ENCODE results near the gene ZCCHC3. TPM values are rescaled to one million over a fixed set of nuclear protein-coding genes. Genes with fewer than 3 reads are reported as not detected.

The ZCCHC3 gene
- total RNA-seq, 1 donor from 2014 or later: 23.7 TPM

DNA sequence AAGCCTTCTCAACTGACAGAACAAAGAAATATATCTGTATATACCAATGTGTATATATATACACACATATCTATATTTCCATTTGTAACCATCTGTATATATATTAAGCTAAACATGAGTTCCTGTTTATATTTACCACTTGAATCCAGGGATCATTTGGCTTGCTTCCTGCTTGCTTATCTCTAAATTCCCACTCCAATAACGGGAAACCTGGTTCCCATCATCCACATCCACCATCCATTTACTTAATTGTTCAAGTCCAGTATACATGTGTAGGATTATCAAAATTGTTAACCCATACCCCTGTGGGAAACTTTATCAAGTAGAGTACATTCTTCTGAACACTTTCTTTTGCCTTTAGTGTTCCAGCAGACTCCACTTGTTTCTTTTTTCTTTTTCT is 15.5 kb downstream of the ZCCHC3 start:
- intact Hi-C loops (cut with micrococcal nuclease): no loop called here
- Mint-ChIP-seq H3K27ac (no peak overlapping the region), H3K4me1 (peaks cover 10% of the 10 kb centered on the region), H3K27me3 (no peaks in the 10 kb centered on the region), H3K36me3 (ENCODE audit: low read depth) (no peaks in the 10 kb centered on the region), H3K9me3 (no peaks in the 10 kb centered on the region), H3K4me3 (no peak overlapping the region)
- DNase-seq: no peak

DNA sequence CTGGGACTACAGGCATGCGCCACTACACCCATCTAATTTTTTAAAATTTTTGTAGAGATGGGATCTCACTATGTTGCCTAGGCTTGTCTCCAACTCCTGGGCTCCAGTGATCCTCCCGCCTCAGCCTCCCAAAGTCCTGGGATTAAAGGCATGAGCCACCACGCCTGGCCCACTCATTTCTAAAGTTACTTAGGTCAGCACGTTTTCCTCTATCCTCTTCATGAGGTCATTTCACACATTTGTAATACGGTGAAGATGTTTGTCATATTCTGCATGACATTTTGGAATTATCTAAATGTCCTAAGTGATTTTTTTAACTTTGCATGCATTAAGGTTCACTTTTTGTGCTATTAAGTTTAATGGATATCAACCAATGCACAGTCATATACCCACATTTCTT is 16.0 kb downstream of the ZCCHC3 start:
- no peak overlapping the region for H3K4me3 Mint-ChIP-seq
- no peaks in the 10 kb centered on the region for H3K36me3 Mint-ChIP-seq (ENCODE audit: low read depth)
- H3K27me3 Mint-ChIP-seq: no peaks in the 10 kb centered on the region
- H3K27ac Mint-ChIP-seq: no peak overlapping the region
- intact Hi-C loops (cut with micrococcal nuclease): no loop called here
- peaks cover 10% of the 10 kb centered on the region for H3K4me1 Mint-ChIP-seq
- no peaks in the 10 kb centered on the region for H3K9me3 Mint-ChIP-seq
- no peak for DNase-seq

DNA sequence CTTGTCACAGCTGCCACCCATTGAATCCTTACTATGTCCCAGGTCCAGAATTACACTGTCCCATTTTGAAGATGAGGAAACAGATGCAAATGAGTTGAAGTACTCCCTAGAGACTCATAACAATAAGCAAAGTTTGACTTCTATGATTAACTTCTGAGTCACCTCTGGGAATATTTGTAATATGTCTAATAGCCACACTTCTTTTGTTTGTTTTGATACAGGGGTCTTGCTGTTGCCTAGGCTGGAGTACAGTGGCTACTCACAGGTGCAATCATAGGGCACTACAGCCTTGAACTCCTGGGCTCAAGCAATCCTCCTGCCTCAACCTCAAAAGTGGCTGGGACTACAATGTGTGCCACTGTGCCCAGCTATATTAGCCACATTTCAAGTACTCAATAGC is 16.6 kb downstream of the ZCCHC3 start:
- no peak for DNase-seq
- no peaks in the 10 kb centered on the region for H3K36me3 Mint-ChIP-seq (ENCODE audit: low read depth)
- H3K9me3 Mint-ChIP-seq: no peaks in the 10 kb centered on the region
- no peak overlapping the region for H3K27ac Mint-ChIP-seq
- H3K27me3 Mint-ChIP-seq: no peaks in the 10 kb centered on the region
- H3K4me3 Mint-ChIP-seq: no peak overlapping the region
- H3K4me1 Mint-ChIP-seq: peaks cover 10% of the 10 kb centered on the region
- intact Hi-C loops (cut with micrococcal nuclease): no loop called here

DNA sequence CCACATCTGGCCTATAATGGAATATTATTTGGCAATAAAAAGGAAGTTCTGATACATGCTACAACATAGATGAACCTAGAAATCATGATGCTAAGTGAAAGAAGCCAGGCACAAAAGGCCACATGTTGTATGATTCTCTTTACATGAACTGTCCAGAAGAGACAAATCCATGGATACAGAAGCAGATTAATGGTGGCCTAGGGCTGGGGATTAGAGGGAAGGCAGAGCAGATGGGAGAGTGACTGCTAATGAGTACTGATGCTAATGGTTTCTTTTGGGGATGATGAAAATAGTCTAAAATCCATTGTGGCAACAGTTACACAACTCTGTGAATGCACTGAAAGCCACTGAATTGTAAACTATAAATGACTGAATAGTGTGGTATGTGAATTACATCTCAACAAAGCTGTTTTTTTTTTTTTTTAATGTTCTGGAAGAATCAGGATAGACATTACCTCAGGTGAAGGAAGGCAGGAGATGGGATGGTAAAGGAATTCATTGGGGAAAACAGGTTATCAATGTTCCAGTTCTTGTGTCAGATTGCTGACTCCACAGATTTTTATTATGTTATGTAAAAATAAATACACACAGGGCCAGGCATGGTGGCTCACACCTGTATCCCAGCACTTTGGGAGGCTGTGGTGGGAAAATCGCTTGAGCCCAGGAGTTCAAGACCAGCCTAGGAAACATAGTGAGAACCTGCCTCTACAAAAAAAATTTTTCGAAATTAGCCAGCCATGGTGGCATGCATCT is 19.1 kb downstream of the ZCCHC3 start:
- H3K27me3 Mint-ChIP-seq: peaks cover 4% of the 10 kb centered on the region
- DNase-seq: no peak
- H3K9me3 Mint-ChIP-seq: no peaks in the 10 kb centered on the region
- no peak overlapping the region for H3K27ac Mint-ChIP-seq
- H3K4me1 Mint-ChIP-seq: no peaks in the 10 kb centered on the region
- no peak overlapping the region for H3K4me3 Mint-ChIP-seq
- intact Hi-C loops (cut with micrococcal nuclease): no loop called here
- H3K36me3 Mint-ChIP-seq (ENCODE audit: low read depth): no peaks in the 10 kb centered on the region

DNA sequence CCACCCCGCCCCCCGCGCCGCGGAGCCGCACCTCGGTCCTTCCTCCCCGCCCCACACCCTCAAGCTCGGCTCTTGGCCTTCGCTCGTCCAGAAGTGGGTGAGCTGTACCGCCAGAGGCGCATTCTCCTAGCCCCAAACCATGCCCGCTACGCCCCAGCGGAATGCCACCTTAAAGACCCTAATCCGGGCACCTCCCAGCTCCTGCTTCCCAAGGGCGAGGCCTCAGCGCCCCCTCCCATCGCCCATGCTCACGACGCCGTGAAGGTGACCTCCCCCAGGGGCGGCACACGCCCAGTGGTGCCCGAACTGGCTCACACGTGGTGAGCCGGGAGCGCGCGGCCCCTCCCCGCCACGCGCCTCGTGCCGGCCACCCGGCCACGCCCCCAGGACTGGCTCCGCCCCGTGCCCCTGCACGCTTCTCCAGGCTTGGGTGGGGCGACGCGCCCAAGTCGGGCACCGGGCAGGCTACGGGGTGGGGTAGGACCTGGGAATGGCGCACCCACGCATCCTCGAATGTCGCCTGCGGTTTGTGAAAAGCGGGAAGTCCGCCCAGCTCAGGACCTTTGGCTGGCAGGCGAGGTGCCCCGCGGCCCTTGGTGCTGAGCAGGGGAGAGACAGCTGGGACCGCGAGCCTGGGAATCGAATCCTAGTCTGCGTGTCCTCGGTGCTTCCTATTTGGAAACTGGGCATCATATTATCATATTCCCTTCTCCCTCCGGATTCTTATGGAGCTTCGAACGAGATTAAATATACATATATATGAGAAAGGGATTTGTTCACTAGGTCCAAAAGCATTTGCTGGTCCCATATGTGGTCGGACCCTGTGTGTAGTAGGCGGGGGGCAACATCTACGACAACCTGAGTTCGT is 27.0 kb downstream of the ZCCHC3 start:
- H3K27ac Mint-ChIP-seq: peak overlapping the region; percentile 92
- intact Hi-C loops (cut with micrococcal nuclease): loop anchor here (1.0 to 2.0 kb wide), 7 partner anchors 14 to 87 kb away; partner anchors contain the start of genes C20orf96, TRIB3 and ZCCHC3
- H3K4me1 Mint-ChIP-seq: peaks cover 16% of the 10 kb centered on the region
- peak; percentile 98 for DNase-seq
- H3K9me3 Mint-ChIP-seq: no peaks in the 10 kb centered on the region
- H3K27me3 Mint-ChIP-seq: peaks cover 6% of the 10 kb centered on the region
- H3K4me3 Mint-ChIP-seq: peak overlapping the region; percentile 91
- H3K36me3 Mint-ChIP-seq (ENCODE audit: low read depth): peaks cover 2% of the 10 kb centered on the region

DNA sequence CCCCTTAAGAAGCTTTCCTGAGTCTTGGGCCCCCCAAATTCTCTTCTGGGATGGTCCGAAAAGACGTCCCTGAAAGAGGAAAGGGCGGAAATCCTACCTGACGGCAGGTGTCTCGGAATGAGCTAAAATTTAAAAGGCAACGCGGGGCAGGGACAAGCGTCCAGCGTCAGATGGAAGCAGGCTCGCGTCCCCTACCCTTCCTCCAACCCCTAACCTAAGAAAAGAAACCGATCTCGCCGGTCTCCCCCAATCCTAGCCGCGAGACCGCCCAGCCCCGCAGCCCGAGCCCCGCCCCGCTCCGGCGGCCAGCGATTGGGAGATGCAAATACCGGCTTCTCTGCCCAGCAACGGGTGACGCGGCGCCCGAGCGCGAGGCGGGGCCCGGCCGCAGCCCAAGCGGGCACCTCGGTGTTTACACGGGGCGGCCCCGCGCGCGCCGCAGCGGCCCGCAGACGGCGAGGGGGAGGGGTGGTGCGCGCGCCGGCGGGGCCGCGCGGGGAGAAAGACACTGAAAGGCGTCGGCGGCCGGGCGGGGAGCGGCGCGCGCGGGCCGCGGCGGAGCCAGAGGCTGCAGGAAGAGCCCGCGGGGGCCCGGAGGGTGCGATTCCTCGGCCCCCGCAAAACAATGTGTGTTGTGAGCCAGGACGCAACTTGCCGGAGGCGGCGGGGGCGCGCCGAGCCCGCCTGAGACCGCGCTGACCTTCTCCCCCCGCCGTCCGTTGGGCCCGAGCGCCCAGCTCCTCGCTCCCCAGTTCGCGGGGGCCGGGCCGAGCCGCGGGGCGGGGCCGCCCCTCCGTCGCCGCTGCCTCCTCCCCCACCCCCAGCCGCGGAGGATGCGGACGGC is 27.9 kb downstream of the ZCCHC3 start, which contains the start of gene SOX12:
Gene SOX12, plus strand, starts transcription at position 508 of the 844 bp plus-strand sequence. CDS start 373 bp downstream, outside the sequence.
- peaks cover 6% of the 10 kb centered on the region for H3K27me3 Mint-ChIP-seq
- H3K4me3 Mint-ChIP-seq: peak within 1 kb of the TSS; percentile 91
- H3K4me1 Mint-ChIP-seq: peaks cover 20% of the 10 kb centered on the region
- peaks cover 2% of the 10 kb centered on the region for H3K36me3 Mint-ChIP-seq (ENCODE audit: low read depth)
- H3K27ac Mint-ChIP-seq: peak within 1 kb of the TSS; percentile 92
- H3K9me3 Mint-ChIP-seq: no peaks in the 10 kb centered on the region
- intact Hi-C loops (cut with micrococcal nuclease): loop anchor here (1.0 to 2.0 kb wide), 5 partner anchors 14 to 88 kb away; partner anchors contain the start of genes TRIB3 and ZCCHC3
- DNase-seq: peak; percentile 100

DNA sequence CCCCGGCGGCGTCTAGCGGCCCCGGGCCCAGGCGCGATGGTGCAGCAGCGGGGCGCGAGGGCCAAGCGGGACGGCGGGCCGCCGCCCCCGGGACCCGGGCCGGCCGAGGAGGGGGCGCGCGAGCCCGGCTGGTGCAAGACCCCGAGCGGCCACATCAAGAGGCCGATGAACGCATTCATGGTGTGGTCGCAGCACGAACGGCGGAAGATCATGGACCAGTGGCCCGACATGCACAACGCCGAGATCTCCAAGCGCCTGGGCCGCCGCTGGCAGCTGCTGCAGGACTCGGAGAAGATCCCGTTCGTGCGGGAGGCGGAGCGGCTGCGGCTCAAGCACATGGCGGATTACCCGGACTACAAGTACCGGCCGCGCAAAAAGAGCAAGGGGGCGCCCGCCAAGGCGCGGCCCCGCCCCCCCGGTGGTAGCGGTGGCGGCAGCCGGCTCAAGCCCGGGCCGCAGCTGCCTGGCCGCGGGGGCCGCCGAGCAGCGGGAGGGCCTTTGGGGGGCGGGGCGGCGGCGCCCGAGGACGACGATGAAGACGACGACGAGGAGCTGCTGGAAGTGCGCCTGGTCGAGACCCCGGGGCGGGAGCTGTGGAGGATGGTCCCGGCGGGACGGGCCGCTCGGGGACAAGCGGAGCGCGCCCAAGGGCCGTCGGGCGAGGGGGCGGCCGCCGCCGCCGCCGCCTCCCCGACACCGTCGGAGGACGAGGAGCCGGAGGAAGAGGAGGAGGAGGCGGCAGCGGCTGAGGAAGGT is 28.7 kb downstream of the ZCCHC3 start:
- intact Hi-C loops (cut with micrococcal nuclease): loop anchor here (1.0 to 2.0 kb wide), 5 partner anchors 15 to 89 kb away; partner anchors contain the start of genes TRIB3 and ZCCHC3
- H3K27ac Mint-ChIP-seq: peak overlapping the region; percentile 81
- no peaks in the 10 kb centered on the region for H3K9me3 Mint-ChIP-seq
- DNase-seq: peak; percentile 85
- H3K27me3 Mint-ChIP-seq: peaks cover 6% of the 10 kb centered on the region
- H3K4me3 Mint-ChIP-seq: peak overlapping the region; percentile 82
- peaks cover 23% of the 10 kb centered on the region for H3K4me1 Mint-ChIP-seq
- H3K36me3 Mint-ChIP-seq (ENCODE audit: low read depth): peaks cover 2% of the 10 kb centered on the region

DNA sequence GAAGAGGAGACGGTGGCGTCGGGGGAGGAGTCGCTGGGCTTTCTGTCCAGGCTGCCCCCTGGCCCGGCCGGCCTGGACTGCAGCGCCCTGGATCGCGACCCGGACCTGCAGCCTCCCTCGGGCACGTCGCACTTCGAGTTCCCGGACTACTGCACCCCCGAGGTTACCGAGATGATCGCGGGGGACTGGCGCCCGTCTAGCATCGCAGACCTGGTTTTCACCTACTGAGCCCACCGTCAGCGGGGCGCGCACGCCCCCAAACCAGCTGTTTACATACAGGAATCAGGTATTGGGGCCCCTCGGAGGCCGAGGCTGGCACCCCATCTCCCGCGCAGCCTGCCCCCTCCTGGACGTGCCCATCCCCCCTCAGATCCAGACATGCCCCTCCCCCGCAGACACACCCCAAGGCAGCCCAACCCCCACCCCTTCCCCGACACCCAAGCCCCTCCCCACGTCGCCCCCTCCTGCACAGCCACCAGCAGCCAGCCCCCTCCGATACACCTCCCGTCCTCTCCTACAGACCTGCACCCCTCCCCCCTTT is 29.3 kb downstream of the ZCCHC3 start:
- intact Hi-C loops (cut with micrococcal nuclease): no loop called here
- peak overlapping the region; percentile 71 for H3K27ac Mint-ChIP-seq

DNA sequence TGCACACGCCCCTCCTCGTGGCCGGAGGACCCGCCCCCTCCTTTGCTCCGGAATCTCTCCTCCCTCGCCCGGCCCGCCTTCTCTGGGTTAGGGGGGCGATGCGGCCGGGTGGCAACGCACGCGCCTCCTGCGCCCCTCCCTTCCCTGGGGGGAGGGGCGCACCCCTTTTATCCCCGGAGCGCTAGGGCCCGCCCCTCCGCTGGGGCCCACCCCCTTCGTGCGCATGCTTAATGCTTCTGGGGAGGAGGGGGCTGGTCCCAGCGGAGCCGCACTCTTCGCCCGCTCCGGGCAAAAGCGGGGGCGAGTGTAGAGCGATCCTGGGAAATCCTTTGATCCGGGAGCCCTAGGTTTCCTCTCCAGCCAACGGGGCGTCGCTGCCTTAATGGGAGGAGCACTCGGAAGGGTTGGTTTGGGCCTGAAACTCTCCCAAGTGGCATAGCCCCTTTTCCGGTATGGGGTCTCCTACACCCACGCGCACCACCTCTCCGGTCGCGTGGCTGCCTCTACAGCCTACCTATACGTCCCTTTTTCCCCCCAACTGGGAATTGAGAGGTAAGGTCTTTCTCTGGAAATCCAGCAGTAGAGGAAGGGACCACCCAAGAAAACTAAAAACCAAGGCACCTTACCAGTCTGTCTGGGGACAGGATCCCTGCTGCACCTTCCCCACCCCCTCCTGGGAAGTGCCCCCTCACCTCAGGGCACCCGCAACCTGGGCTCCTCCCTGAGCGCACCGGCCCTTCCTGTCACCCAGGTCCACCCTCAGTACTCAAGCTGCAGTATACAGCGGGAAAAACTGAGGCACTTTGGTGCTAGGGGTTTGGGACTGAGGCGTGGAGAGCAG is 30.0 kb downstream of the ZCCHC3 start:
- peak; percentile 94 for DNase-seq
- peaks cover 2% of the 10 kb centered on the region for H3K36me3 Mint-ChIP-seq (ENCODE audit: low read depth)
- intact Hi-C loops (cut with micrococcal nuclease): no loop called here
- peaks cover 3% of the 10 kb centered on the region for H3K27me3 Mint-ChIP-seq
- H3K27ac Mint-ChIP-seq: peak overlapping the region; percentile 71
- peaks cover 23% of the 10 kb centered on the region for H3K4me1 Mint-ChIP-seq
- peak overlapping the region; percentile 82 for H3K4me3 Mint-ChIP-seq
- no peaks in the 10 kb centered on the region for H3K9me3 Mint-ChIP-seq

More for the DNA sequence above, 29.3 kb downstream of the ZCCHC3 start:
- Mint-ChIP-seq H3K36me3 (ENCODE audit: low read depth) (peaks cover 2% of the 10 kb centered on the region), H3K4me3 (peak overlapping the region; percentile 82), H3K27me3 (peaks cover 2% of the 10 kb centered on the region), H3K4me1 (peaks cover 23% of the 10 kb centered on the region), H3K9me3 (no peaks in the 10 kb centered on the region)
- no peak for DNase-seq

DNA sequence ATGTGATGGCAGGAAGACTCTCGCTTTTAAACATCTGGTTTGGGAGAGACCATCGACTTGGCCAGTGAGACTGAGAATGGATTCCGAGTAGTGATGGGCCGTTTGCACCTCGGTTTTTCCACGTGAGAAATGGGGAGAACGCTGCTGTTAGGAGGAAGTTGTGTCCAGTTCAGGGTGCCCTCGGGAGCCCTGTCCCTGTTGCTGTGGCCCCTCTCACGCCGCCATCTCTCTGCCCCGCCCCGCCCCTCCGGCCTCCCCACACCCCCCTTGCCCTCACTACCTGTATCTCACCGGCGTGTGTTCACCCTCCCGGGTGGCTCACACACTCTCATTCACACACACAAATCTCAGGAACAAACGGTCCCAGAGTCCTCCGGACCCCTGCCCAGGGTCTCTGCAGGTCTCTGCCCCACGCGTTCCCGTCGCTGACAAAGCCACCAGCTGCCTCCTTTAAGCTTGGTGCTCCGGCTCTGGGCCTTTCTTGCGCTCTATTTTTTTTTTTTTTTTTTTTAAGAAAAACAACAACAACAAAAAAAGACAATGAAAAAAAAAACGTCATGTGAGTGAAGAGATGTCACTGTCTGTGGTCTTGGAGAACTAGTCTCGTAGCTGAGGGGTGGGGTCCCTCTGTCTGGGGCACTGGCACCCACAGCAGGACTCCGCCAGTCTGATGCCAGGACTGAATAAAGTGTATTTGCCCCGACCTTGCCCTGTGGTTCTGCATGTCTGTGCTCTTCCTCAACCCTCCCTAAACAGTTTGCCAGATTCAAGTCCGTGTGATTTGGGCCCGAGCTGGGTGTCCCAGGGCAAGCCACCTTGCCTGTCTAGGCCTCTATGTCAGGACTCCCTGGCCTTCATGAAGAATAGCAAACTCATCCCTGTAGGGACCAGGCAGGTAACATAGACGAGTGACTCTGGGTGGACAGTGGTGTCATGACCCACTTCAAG is 30.9 kb downstream of the ZCCHC3 start:
- Mint-ChIP-seq H3K27me3 (peaks cover 2% of the 10 kb centered on the region), H3K4me1 (peaks cover 23% of the 10 kb centered on the region), H3K36me3 (ENCODE audit: low read depth) (peaks cover 2% of the 10 kb centered on the region), H3K27ac (peak overlapping the region; percentile 30), H3K4me3 (peak overlapping the region; percentile 82), H3K9me3 (no peaks in the 10 kb centered on the region)
- no peak for DNase-seq
- intact Hi-C loops (cut with micrococcal nuclease): no loop called here

DNA sequence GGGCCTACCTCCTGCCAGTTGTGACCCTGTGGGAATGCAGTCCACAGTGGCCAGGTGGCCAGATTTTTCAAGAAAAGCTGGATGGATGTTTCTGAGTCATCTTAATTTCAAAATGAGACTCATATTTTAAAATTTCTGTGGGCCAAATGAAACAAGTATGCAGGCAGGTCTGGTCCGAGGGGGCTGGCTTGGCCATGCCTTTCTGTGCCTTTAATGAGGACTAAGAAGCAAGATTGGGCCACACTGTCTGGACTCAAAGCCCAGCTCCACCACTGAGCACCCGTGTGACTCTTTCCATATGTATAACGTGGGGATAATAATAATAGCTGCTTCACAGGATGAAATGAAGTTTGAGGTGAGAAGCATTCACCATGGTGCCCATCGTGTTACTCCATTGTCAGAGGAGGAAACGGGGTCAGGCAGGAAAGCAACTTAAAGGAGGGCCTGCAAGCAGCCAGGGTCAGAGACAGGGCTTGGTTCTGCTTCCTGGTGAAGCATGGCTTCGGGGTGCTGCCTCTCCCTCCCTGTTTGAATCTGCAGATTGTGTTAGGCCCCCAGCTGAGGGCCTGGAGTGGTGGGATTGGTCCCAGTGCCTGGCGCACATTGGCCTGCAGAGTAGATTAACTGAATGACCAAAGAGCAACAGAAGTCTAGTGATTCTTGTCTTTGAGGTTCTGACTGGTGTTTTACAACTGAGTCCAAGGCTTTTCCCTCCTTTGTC is 31.8 kb downstream of the ZCCHC3 start:
- Mint-ChIP-seq H3K4me1 (peaks cover 19% of the 10 kb centered on the region), H3K4me3 (peak overlapping the region; percentile 38), H3K27me3 (peaks cover 2% of the 10 kb centered on the region), H3K27ac (peak overlapping the region; percentile 30), H3K9me3 (no peaks in the 10 kb centered on the region), H3K36me3 (ENCODE audit: low read depth) (peaks cover 2% of the 10 kb centered on the region)
- intact Hi-C loops (cut with micrococcal nuclease): no loop called here
- DNase-seq: no peak

Measured in activated CD4-positive, alpha-beta T cell treated with anti-CD3 and anti-CD28 coated beads, Interleukin-2, amount 10 ng/mL, durations not matched to agents 24 days and 14 days (primary cell).